Ovary (tissue), 9 donors: ENCODE data around the gene C17orf113. TPM values are rescaled to one million over a fixed set of nuclear protein-coding genes. Genes with fewer than 3 reads are reported as not detected.

Source experiments
- DNase-seq, 5 donors: peaks; one replicate each; pipeline ENCODE4 v3.0.0-alpha.2; 2019 to 2020
- H3K27ac ChIP-seq, 2 donors: fragments of 200-600 bp; one replicate each; pipeline versions ENCODE4 v1.5.1 to v1.8.0; 2019 to 2022
- H3K27me3 ChIP-seq: fragments of 200-600 bp; one replicate; pipeline ENCODE4 v1.8.0; 2022
- H3K36me3 ChIP-seq: fragments of 200-600 bp; sonication (generic); one replicate; pipeline ENCODE4 v1.5.1; 2019
- H3K4me1 ChIP-seq: one replicate; pipeline ENCODE4 v1.8.1; 2013; ENCODE audit warnings: mild to moderate bottlenecking, moderate library complexity; ENCODE audit not compliant: insufficient read depth
- H3K4me3 ChIP-seq: fragments of 200-600 bp; sonication (generic); one replicate; pipeline ENCODE4 v1.5.1; 2017
- H3K9me3 ChIP-seq, 2 donors: fragments of 200-600 bp in 1 of 2; sonication (generic) in 1 of 2; one replicate each; pipeline versions ENCODE4 v1.5.1 to v1.8.1; 2013 to 2019; ENCODE audit warnings: mild to moderate bottlenecking in 1 of 2, moderate library complexity in 1 of 2
- EP300 ChIP-seq: sonication (generic); formaldehyde crosslinking; IDR thresholded peaks from one replicate; pipeline ENCODE4 v1.6.1; 2017; ENCODE audit warnings: antibody characterized with exemption
- POLR2A ChIP-seq: fragments of 450-650 bp; IDR thresholded peaks from one replicate; pipeline ENCODE4 v1.6.1; 2017; ENCODE audit warnings: antibody characterized with exemption, mild to moderate bottlenecking, moderate library complexity
- WGBS, 3 donors: extraction: QIAGEN DNeasy Blood & Tissue Kit in 1 of 3; methylation state at CpG; one replicate each; pipeline versions ENCODE4 v1.1.5 to v1.1.7; 2013 to 2017; 5-methylcytosine and 5-hydroxymethylcytosine counted together
- intact Hi-C, 4 donors: fragments of 100-400 bp; cut with DNase I; formaldehyde crosslinking; loops; one replicate each; pipeline versions ENCODE4 v1.11.0 to v1.15.1; 2022 to 2023
- polyA plus RNA-seq, 2 donors: library from polyadenylated mRNA; stranded (reverse); fragments of 200-250 nt in 1 of 2; fragments of 350-450 nt in 1 of 2; fragmentation: Illumina TruSeq in 1 of 2; extraction: RNeasy Lipid Tissue Mini Kit (QIAGEN cat#74804) in 1 of 2; gene quantifications; one replicate each; pipeline ENCODE4 v1.2.3, GENCODE V29; 2013 to 2014
- total RNA-seq, 7 donors: library from RNA; depleted of rRNA in 2 of 7; stranded (reverse); fragments of >200 nt in 2 of 7; fragmentation: NEBNext Ultra II Directional in 3 of 7; extraction: Animal tissue kit (Norgen Biotek cat#: 25700) in 3 of 7; gene quantifications; one replicate each; pipeline versions ENCODE4 v1.1.0 to v1.2.4, GENCODE V29; 2016 to 2023
- TF ChIP-seq, protein P1 (sequence below), 3 donors: fragments of 450-650 bp in 2 of 3; fragments of 200-600 bp in 1 of 3; IDR thresholded peaks; one replicate each; pipeline versions ENCODE4 v1.5.1 to v1.8.0; 2016 to 2022; ENCODE audit warnings: antibody characterized with exemption in 3 of 3, mild to moderate bottlenecking in 1 of 3
- donor health status: DM: no; HTN: no; CAD: no; lungs with moderate emphysema.
- donor health status: DM: no; HTN: no; CAD: no.
- donor health status: Bipolar disorder and iron deficiency.
- donor health status: DM: yes; HTN: yes; CAD: no.
- donor health status: DM: no; HTN: no; CAD: no.
- donor health status: DM: yes; HTN: yes; CAD: no.

The C17orf113 gene
- total and polyA plus RNA-seq, 9 donors = 0.67 to 3.9 (median 2.5) TPM

DNA sequence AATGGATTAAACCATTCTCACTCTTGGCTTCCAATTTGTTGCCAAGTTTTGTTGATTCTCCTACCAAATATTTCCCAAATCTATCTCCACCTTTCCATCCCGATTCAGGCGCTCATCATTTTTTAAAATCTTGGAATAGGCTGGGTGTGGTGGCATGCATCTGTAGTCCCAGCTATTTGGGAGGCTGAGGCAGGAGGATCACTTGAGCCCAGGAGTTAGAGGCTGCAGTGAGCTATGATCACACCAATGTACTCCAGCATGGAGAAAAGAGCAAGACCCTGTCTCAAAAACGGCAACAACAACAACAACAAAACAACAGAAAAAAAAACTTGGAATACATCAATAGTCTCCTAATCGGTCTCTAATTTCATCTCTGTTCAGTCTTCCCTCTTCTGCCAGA is 31.4 kb downstream of the C17orf113 start:
- H3K4me3 ChIP-seq = no peak overlapping the region
- H3K9me3 ChIP-seq = no peaks in the 10 kb centered on the region
- peaks cover 13% of the 10 kb centered on the region for H3K4me1 ChIP-seq
- DNase-seq = no peak
- no peaks in the 10 kb centered on the region for H3K36me3 ChIP-seq
- H3K27ac ChIP-seq = no peak overlapping the region
- TF ChIP-seq, protein P1, sequence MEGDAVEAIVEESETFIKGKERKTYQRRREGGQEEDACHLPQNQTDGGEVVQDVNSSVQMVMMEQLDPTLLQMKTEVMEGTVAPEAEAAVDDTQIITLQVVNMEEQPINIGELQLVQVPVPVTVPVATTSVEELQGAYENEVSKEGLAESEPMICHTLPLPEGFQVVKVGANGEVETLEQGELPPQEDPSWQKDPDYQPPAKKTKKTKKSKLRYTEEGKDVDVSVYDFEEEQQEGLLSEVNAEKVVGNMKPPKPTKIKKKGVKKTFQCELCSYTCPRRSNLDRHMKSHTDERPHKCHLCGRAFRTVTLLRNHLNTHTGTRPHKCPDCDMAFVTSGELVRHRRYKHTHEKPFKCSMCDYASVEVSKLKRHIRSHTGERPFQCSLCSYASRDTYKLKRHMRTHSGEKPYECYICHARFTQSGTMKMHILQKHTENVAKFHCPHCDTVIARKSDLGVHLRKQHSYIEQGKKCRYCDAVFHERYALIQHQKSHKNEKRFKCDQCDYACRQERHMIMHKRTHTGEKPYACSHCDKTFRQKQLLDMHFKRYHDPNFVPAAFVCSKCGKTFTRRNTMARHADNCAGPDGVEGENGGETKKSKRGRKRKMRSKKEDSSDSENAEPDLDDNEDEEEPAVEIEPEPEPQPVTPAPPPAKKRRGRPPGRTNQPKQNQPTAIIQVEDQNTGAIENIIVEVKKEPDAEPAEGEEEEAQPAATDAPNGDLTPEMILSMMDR (IDR thresholded peaks at IDR 0.05) = no peak
- TF ChIP-seq EP300 = no peak
- TF ChIP-seq POLR2A = no peak
- WGBS, 3 donors = 83 to 89% (median 88%) methylated on average over 4 of the region's 4 CpGs
- intact Hi-C loops = loop anchor here in 1 of 4 donors (5.0 kb wide), 1 partner anchor 52 kb away; the partner anchor contains the start of gene CNP
- H3K27me3 ChIP-seq = no peaks in the 10 kb centered on the region

DNA sequence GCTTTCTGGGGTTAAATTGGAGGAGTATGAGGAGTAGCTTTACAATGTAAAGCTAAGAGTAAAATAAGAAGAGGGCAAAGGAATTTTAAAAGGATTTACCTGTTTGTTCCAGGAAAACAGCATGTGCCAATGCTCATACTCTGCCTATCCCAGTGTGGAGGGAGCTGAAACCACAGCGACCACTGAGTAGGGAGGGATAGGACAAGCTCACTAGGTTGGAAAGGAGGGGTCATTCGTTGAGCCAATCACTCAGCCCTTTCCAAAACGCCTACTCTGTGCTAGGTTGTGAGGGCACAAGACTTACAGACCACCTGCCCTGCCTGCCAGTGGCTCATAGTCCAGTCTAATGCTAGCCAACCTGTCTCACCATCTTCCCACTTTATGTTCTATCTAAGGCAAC is 32.1 kb downstream of the C17orf113 start:
- Histone ChIP-seq H3K27me3 (no peaks in the 10 kb centered on the region), H3K9me3 (no peaks in the 10 kb centered on the region), H3K36me3 (no peaks in the 10 kb centered on the region), H3K27ac (no peak overlapping the region), H3K4me3 (peak overlapping the region; percentile 61), H3K4me1 (peaks cover 13% of the 10 kb centered on the region)
- DNase-seq = no peak
- intact Hi-C loops = loop anchor here in 1 of 4 donors (5.0 kb wide), 1 partner anchor 51 kb away; the partner anchor contains the start of gene CNP
- WGBS, 3 donors = 21 to 27% (median 25%) methylated on average over 3 of the region's 3 CpGs
- TF ChIP-seq EP300 (no peak), POLR2A (no peak)
- TF ChIP-seq, protein P1 (IDR thresholded peaks at IDR 0.05) = no peak

DNA sequence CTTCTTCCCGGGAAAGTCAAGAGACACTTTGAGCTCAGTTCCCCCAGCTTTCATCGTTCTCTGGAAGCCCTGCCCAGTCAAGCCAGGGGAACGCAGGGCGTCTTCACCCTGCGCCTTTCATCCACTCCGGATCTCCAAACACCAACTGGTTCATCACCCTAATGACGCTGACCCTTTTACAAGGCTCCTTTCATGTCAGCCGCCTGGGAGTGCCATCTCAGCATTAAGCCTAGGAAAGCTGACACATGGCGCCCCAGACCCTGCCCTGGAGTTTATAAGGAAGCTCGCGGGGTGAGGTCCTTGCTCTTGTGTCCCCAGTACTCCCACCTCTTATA is 32.6 kb downstream of the C17orf113 start:
- no peak for DNase-seq
- peaks cover 13% of the 10 kb centered on the region for H3K4me1 ChIP-seq

DNA sequence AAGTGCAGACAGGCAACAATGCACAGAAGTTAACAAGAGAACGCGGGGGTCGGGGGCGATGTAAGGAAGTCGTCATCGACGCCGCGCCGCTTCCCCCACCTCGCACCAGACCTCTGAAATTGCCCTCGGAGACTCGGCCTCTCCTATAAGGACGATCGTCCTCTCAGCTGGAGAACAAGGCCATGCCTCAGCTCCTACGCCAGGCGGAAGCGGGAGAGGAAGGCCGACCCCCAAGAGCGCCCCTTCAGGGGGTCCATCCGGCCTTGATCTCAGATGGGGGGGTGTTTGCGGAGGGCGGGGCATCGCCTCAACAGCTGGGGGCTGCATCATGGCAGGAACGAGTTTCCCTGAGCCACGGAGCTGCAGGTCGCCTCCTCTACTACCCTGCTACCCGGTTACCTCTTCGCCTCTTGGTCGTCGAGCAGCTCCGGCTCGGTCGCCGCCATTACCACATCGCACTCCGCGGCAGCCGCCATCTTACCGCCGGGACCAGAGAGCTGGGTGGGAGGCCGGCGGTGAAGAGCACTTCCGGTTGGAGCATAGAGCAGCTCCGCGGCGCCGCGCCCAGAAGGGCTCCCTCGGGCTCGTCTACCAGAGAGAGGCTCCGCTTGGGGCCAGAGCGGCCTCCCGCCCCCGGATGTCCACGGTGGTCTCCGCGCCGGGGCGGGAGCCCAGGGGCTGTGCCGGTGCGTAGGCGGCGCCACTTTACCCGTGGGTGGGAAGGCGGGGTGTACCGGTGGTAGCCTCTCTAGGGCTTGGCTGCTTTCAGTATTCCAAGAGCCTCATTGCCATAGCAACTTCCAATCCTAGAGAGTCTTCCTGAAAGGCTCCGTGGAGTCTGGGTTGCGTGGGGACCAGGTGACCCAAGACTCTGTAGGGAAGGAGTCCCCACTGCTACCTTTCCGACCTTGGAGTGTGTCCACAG is 33.2 kb downstream of the C17orf113 start, which contains the start of gene DNAJC7:
DNAJC7 (minus strand) TSS at position 499 of the 925 bp plus-strand sequence; CDS start at position 476, 23 bp downstream.
- intact Hi-C loops = loop anchor here in 1 of 4 donors (5.0 kb wide), 1 partner anchor 50 kb away; the partner anchor contains the start of gene CNP
- Histone ChIP-seq H3K9me3 (no peaks in the 10 kb centered on the region), H3K36me3 (no peaks in the 10 kb centered on the region), H3K27me3 (no peaks in the 10 kb centered on the region), H3K27ac (peak within 1 kb of the TSS; percentile 76 to 78), H3K4me1 (peaks cover 13% of the 10 kb centered on the region), H3K4me3 (peak within 1 kb of the TSS; percentile 61)
- peak; percentile 88 to 94 (median 90) for DNase-seq
- WGBS, 3 donors = 0 to 1% (median 1%) methylated on average over 34 to 70 of the region's 70 CpGs
- TF ChIP-seq, protein P1 (IDR thresholded peaks at IDR 0.05) = peak in 1 of 3 donors; percentile 20
- peak; percentile 60 for TF ChIP-seq POLR2A
- TF ChIP-seq EP300 = no peak

More for the DNA sequence above, 32.6 kb downstream of the C17orf113 start:
- H3K27ac ChIP-seq = peak overlapping the region; percentile 31 to 76
- intact Hi-C loops = loop anchor here in 1 of 4 donors (5.0 kb wide), 1 partner anchor 51 kb away; the partner anchor contains the start of gene CNP
- H3K4me3 ChIP-seq = peak overlapping the region; percentile 61
- no peaks in the 10 kb centered on the region for H3K9me3 ChIP-seq
- 2 to 3% (median 2%) methylated on average over 11 of the region's 11 CpGs for WGBS, 3 donors
- no peak for TF ChIP-seq EP300
- TF ChIP-seq, protein P1 (IDR thresholded peaks at IDR 0.05) = no peak
- H3K36me3 ChIP-seq = no peaks in the 10 kb centered on the region
- H3K27me3 ChIP-seq = no peaks in the 10 kb centered on the region
